ENCODE results near the gene GARRE1.

The GARRE1 gene

GRCh38 chr19:34235425-34235940, 18.9 kb upstream of the GARRE1 start:
- no peak for TF ChIP-seq FOXP2 (optimal IDR thresholded peaks at IDR 0.05; ENCODE audit: borderline replicate concordance, extremely low read depth, extremely low read length, insufficient read depth)

- TF ChIP-seq TAF1 (IDR thresholded peaks at IDR 0.05; ENCODE audit: borderline replicate concordance, insufficient read depth, low read length) (no peak), FOXP2 (optimal IDR thresholded peaks at IDR 0.05; ENCODE audit: borderline replicate concordance, extremely low read depth, extremely low read length, insufficient read depth) (peak; percentile 22)
Measured at GRCh38 chr19:34236035-34236987, 18.0 kb upstream of the GARRE1 start.

- no peak for TF ChIP-seq TAF1 (IDR thresholded peaks at IDR 0.05; ENCODE audit: borderline replicate concordance, insufficient read depth, low read length)
- no peak for TF ChIP-seq POLR2AphosphoS5 (IDR thresholded peaks at IDR 0.05; ENCODE audit: low read depth, low read length)
- TF ChIP-seq SIN3A (IDR thresholded peaks at IDR 0.05; ENCODE audit: borderline replicate concordance, insufficient read depth, low read length) = no peak
- no peak for TF ChIP-seq FOXP2 (optimal IDR thresholded peaks at IDR 0.05; ENCODE audit: borderline replicate concordance, extremely low read depth, extremely low read length, insufficient read depth)
- TF ChIP-seq REST (IDR thresholded peaks at IDR 0.05; ENCODE audit: insufficient read depth in 1 of 2, low read depth in 2 of 2, low read length in 2 of 2) = no peak
Measured at GRCh38 chr19:34237283-34237682, 17.1 kb upstream of the GARRE1 start.

- TF ChIP-seq POLR2AphosphoS5 (IDR thresholded peaks at IDR 0.05; ENCODE audit: low read depth, low read length) = no peak
- TF ChIP-seq TAF1 (IDR thresholded peaks at IDR 0.05; ENCODE audit: borderline replicate concordance, insufficient read depth, low read length) = no peak
- no peak for TF ChIP-seq REST (IDR thresholded peaks at IDR 0.05; ENCODE audit: insufficient read depth in 1 of 2, low read depth in 2 of 2, low read length in 2 of 2)
- TF ChIP-seq FOXP2 (optimal IDR thresholded peaks at IDR 0.05; ENCODE audit: borderline replicate concordance, extremely low read depth, extremely low read length, insufficient read depth) = no peak
- TF ChIP-seq SIN3A (IDR thresholded peaks at IDR 0.05; ENCODE audit: borderline replicate concordance, insufficient read depth, low read length) = no peak
Measured at GRCh38 chr19:34237939-34238338, 16.4 kb upstream of the GARRE1 start.

- no peak for TF ChIP-seq FOXP2 (optimal IDR thresholded peaks at IDR 0.05; ENCODE audit: borderline replicate concordance, extremely low read depth, extremely low read length, insufficient read depth)
- TF ChIP-seq POLR2AphosphoS5 (IDR thresholded peaks at IDR 0.05; ENCODE audit: low read depth, low read length) = no peak
- no peak for TF ChIP-seq TAF1 (IDR thresholded peaks at IDR 0.05; ENCODE audit: borderline replicate concordance, insufficient read depth, low read length)
- TF ChIP-seq REST (IDR thresholded peaks at IDR 0.05; ENCODE audit: insufficient read depth in 1 of 2, low read depth in 2 of 2, low read length in 2 of 2) = no peak
- TF ChIP-seq SIN3A (IDR thresholded peaks at IDR 0.05; ENCODE audit: borderline replicate concordance, insufficient read depth, low read length) = no peak
Measured at GRCh38 chr19:34241513-34242337, 12.6 kb upstream of the GARRE1 start.

Data from PFSK-1 (cell line).